GM23338 (cell line): ENCODE data around the gene PICK1.

ENCODE experiments used
- CREB1 ChIP-seq: fragments of 250-450 bp; sonication (Bioruptor Pico); IDR thresholded peaks from 2 replicates; pipeline ENCODE4 v1.5.0; 2020; ENCODE audit warnings: low read depth, mild to moderate bottlenecking, moderate library complexity
- EZH2 ChIP-seq: fragments of 200-600 bp; sonication (generic); IDR thresholded peaks from one replicate; pipeline ENCODE4 v1.8.0; 2017; ENCODE audit warnings: antibody characterized with exemption, mild to moderate bottlenecking, low read depth; ENCODE audit not compliant: unreplicated experiment
- POLR2AphosphoS5 ChIP-seq: IDR thresholded peaks from 2 replicates; pipeline ENCODE4 v1.6.1; 2016; ENCODE audit warnings: antibody characterized with exemption, low read depth
- ZNF114 ChIP-seq: fragments of 250-450 bp; sonication (Bioruptor Pico); IDR thresholded peaks from 2 replicates; pipeline ENCODE4 v1.5.0; 2020; ENCODE audit warnings: mild to moderate bottlenecking, moderate library complexity
- ZNF331 ChIP-seq: fragments of 250-450 bp; sonication (Bioruptor Pico); IDR thresholded peaks from 2 replicates; pipeline ENCODE4 v1.5.0; 2020; ENCODE audit warnings: low read depth, mild to moderate bottlenecking, moderate library complexity
- TF ChIP-seq, protein P1 (sequence below), 2 experiments: fragments of 200-600 bp in 1 of 2; sonication (generic) in 1 of 2; conservative IDR thresholded peaks; 2 replicates each; pipeline versions ENCODE4 v1.5.1 to v1.6.1; 2016 to 2017; ENCODE audit warnings: antibody characterized with exemption in 2 of 2, low read depth in 2 of 2, mild to moderate bottlenecking in 2 of 2, moderate library complexity in 1 of 2
- TF ChIP-seq, protein P2 (sequence below): IDR thresholded peaks from one replicate; pipeline ENCODE4 v1.6.1; 2018; ENCODE audit warnings: antibody characterized with exemption; ENCODE audit not compliant: unreplicated experiment

DNA sequence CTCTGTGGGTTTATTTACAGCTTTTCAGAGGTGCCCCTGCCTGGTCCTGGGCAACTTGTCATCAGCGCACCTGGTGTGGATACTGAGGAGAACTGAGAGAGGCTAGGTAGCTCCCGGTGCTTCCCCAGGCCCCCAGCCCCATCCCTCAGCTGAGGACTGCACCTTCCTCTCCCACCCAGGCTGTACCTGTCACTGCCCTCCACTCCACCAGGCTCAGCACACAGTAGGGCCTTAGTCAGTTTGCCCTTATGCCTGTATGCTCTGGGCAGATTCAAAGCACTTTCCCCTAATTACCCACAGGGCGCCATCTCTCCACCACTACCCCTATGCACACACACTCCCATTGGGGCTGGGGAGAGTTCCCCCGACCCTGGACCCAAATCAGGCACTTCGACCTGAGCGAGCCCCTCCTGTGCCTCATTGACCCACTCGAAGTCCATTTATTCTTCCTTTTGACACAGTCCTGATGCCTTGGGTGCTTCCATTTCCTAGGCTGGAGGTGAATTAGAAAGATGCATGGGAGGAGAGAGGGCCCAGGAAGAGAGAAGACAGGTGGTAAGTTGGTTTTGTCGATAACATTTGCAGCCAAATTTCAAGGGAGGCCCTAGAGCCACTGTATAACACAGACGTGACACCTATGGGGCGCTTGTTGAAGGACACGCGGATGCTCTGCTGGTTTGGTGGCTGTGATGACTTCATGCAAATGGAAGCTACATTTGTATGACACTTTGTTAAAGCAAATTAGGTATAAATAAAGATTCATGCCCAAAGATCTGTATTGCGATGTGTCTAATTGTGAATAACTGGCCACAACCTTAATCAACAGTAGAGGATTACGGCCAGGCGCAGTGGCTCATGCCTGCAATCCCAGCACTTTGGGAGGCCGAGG lies 13.8 kb upstream of the PICK1 start:
- TF ChIP-seq, protein P1, sequence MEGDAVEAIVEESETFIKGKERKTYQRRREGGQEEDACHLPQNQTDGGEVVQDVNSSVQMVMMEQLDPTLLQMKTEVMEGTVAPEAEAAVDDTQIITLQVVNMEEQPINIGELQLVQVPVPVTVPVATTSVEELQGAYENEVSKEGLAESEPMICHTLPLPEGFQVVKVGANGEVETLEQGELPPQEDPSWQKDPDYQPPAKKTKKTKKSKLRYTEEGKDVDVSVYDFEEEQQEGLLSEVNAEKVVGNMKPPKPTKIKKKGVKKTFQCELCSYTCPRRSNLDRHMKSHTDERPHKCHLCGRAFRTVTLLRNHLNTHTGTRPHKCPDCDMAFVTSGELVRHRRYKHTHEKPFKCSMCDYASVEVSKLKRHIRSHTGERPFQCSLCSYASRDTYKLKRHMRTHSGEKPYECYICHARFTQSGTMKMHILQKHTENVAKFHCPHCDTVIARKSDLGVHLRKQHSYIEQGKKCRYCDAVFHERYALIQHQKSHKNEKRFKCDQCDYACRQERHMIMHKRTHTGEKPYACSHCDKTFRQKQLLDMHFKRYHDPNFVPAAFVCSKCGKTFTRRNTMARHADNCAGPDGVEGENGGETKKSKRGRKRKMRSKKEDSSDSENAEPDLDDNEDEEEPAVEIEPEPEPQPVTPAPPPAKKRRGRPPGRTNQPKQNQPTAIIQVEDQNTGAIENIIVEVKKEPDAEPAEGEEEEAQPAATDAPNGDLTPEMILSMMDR (conservative IDR thresholded peaks at IDR 0.05; ENCODE audit: low read depth in 2 of 2): no peak
- TF ChIP-seq POLR2AphosphoS5: no peak
- TF ChIP-seq EZH2: no peak
- TF ChIP-seq, protein P2, sequence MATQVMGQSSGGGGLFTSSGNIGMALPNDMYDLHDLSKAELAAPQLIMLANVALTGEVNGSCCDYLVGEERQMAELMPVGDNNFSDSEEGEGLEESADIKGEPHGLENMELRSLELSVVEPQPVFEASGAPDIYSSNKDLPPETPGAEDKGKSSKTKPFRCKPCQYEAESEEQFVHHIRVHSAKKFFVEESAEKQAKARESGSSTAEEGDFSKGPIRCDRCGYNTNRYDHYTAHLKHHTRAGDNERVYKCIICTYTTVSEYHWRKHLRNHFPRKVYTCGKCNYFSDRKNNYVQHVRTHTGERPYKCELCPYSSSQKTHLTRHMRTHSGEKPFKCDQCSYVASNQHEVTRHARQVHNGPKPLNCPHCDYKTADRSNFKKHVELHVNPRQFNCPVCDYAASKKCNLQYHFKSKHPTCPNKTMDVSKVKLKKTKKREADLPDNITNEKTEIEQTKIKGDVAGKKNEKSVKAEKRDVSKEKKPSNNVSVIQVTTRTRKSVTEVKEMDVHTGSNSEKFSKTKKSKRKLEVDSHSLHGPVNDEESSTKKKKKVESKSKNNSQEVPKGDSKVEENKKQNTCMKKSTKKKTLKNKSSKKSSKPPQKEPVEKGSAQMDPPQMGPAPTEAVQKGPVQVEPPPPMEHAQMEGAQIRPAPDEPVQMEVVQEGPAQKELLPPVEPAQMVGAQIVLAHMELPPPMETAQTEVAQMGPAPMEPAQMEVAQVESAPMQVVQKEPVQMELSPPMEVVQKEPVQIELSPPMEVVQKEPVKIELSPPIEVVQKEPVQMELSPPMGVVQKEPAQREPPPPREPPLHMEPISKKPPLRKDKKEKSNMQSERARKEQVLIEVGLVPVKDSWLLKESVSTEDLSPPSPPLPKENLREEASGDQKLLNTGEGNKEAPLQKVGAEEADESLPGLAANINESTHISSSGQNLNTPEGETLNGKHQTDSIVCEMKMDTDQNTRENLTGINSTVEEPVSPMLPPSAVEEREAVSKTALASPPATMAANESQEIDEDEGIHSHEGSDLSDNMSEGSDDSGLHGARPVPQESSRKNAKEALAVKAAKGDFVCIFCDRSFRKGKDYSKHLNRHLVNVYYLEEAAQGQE: no peak
- no peak for TF ChIP-seq ZNF331 (CRISPR knock-in tag)
- no peak for TF ChIP-seq CREB1 (CRISPR knock-in tag)
- no peak for TF ChIP-seq ZNF114 (CRISPR knock-in tag)
